Hepatic stellate cell (primary cell): ENCODE measurements around the gene KANK3.
"Not testable (repeated sequence)": the region's sequence is repeated elsewhere in the genome, so short reads cannot be mapped to it uniquely, and the experiment has no call there.

ENCODE experiments used
- DNase-seq: peaks from one replicate; pipeline ENCODE4 v3.0.0; 2011; ENCODE audit warnings: low spot score

Gene KANK3

DNA sequence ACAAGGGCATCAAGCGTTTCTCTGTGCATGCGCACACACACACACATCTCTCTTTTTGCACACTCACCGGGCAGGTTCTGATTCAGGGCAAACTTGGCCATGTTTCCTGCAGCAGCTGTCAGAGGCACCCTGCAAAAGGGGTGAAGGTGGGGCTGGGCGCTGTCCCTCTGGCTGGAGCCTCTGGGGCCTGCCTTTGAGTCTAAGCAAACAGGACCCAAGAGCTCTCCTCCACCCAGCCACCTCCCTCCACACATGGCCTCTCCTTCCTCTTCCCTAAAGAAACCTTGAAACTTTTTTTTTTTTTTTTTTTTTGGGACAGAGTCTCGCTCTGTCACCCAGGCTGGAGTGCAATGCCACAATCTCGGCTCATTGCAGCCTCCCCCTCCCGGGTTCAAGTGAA is 5.3 kb downstream of the KANK3 start:
- DNase-seq = no peak

DNA sequence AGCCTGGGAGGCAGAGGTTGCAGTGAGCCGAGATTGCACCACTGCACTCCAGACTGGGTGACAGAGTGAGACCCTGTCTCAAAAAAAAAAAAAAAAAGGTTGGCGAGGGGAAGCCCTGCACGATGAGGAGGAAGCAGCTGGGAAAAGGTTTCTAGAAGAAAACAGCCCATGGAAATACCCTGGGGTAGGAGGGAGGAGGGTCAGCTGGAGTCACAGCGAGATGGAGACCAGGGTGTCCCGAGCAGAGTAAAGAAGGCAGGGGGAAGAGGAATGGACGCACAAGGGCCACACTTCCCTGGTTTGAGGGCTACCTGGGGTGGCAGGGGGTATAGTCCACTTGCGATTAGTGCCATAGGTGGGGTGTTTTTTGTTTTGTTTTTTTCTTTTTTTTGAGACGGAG is 6.4 kb downstream of the KANK3 start:
- no peak for DNase-seq

DNA sequence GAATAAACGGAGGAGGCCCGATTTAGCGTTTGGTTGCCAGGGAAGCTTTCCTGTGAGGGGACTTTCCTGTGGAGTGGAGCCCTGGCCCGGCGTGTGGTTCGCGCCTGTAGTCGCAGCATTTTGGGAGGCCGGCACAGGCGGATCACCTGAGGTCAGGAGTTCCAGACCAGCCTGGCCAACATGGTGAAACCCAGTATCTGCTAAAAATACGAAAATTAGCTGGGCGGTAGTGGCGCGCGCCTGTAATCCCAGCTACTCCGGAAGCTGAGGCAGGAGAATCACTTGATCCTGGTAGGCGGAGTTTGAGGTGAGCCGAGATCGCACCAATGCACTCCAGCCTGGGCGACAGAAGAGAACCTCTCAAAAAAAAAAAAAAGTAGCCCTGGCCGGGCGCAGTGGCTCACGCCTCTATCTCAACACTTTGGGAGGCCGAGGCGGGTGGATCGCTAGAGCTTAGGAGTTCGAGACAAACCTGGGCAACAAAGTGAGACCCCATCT is 6.9 kb downstream of the KANK3 start:
- no peak for DNase-seq

DNA sequence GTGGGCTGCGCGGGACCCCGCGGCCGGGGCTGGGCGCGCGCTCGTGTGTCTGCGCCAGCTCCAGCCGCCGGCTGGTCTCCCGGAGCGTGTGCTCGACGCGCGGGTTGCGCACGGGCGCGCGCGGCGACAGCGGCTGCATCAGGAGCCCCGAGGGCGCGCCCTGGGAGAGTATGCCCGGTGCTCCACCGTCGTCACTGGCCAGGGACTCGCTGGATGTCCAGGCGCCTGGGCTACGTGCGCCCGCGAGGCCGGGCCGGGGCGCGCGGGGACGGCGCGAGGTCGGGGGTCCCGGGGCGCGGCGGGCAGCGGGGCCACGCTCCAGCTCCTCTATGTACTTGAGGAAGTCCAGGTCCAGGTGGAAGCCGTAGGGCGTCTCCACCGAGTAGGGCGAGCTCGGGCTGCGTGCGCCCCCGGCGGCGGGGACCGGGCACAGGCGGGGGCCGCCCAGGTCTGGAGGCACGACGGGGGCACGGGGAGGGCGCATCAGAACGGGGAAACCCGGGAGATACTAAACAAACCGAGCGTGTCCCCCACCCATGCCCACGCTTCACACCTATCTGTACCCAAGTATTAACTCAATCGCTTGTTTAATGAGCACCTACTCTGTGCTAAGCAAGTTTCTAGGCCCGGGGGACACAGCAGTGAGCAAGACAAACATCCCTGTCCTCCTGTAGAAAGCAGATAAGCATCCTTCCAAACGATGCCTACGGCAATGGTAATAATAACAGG is 7.6 kb downstream of the KANK3 start:
- no peak for DNase-seq

DNA sequence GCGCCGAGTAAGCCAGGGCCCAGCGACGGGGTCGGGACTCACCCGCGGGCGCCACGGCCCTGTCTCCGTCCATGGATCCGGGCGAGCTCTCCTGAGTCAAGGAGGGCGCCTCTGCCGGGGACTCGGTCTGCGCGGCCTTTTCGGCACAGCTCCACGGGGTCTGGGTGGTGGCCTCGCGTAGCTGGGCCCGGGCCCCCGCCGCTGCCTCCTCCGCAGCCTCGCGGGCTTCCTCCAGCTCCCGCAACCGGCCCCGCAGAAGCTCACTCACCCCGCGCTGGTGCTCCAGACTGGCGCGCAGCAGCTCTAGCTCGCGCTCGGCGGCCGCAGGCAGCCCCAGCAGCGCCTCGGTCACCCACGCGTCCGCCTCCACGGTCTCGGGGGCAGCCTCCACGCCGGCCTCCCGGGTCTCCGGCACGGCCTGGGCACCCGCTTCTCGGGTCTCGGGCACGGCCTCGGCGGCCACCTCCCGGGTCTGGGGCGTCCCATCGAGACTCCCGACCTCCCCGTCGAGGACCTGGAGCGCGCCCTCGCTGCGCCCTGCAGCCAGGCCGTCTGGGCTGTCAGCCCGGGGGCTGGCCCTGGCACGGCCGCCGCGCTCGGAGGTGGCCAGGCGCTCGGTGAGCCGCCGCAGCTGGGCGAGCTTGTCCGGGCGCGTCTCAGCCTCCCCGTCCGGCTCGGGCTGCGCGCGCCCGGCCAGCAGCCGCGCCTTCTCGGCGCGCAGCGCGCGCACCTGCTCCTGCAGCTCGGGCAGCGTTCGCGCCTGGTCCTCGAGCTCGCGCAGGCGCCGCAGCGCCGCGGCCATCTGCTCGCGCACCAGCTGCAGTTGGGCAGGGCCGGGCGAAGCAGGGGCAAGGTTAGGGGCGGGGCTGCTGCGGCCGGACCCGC is 8.4 kb downstream of the KANK3 start:
- DNase-seq = peak; percentile 62

DNA sequence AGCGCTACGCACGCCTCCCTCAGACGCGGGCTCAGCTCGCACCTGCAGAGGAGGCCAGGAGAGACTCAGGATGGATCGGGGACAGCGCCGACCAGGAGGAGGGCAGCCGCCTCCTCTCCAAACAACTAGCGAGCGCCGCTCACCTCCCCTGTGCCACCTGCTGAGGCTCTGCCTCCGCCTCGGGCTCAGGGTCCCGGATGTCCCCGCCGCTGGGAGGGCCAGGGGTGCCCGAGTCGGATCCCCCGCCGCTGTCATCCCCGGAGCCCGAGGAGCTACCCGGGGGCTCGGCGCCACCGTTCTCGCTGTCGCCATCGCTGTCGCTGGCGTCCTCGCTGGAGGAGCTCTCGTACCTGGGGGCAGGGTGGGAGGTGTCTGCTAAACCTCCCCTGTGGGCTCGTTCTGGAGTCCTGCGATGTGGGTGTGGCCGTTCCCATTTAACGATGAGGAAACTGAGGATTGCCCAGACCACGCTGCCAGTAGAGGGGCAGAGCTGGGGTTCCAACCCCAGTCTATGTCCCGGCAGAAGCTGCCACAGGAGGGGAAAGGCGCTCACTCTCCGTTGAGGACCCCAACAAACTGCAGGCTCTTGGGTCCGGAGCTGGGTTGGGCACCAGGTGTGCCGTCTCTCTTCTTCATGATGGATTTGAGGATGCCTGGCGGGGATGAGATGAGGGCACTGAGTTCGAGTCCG is 9.2 kb downstream of the KANK3 start:
- no peak for DNase-seq

DNA sequence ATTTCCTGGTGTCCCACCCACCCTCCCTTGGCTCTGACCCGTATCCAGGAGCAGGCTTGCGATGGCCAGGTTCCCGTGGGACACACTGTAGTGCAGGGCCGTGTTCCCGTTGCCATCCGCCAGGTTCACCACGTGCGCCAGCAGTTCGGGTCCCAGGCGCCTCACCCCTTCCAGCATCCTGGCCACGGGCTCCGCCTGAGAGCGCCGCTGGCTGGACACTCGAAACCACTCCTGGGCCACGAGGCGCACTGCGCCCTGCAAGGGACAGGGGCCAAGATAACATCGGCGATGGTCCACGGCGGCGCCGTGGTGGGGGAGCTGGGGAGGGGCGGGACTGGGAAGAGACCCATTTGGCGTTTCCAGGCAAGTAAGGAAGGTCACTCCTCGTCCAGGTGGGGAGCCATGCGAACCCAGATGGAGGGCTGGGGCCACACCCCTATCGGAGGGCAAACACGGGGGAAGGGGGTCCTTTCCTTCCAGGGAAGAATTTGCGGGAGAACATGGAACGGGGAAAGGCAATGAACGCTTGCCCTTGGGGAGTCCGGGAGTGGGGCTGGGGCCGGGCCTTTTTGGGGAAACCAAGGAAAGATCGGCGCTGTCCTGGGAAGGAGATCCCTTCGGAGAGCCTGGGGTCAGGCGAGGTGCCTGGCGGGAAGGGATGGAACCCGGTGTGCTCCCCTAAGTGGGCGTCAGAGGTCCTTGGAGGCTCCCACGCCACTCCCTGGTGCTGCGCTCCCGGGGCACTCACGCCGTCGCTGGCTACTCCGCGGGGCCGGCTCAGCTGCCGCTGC is 9.9 kb downstream of the KANK3 start:
- no peak for DNase-seq

DNA sequence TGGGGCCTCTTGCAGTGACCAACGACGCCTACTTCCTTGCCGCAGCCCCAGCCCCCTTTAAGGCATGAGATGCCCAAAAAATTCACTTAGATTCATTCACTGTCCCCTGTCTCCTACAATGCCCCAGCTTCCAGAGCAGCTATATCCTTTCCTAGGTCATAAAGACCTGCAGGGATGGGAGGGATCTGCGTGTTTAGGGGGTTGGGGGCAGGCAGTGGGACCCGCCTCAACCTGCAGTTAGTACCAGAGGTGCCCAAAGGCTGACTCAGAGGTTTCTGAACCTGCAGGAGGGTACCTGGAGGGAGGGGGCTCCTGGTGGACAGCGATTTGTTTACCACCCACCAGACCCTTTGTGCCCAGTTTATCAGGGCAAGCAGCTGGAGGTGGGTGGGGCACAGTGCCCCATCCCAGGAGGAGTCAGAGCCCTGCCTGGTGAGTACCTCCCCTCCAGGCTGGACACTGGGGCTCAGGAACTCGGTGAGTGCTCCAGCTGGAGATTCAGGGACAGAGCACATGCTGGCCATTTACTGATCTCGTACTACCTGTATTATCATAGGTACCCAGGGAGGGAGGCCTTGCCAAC is 11.7 kb downstream of the KANK3 start:
- DNase-seq = no peak

DNA sequence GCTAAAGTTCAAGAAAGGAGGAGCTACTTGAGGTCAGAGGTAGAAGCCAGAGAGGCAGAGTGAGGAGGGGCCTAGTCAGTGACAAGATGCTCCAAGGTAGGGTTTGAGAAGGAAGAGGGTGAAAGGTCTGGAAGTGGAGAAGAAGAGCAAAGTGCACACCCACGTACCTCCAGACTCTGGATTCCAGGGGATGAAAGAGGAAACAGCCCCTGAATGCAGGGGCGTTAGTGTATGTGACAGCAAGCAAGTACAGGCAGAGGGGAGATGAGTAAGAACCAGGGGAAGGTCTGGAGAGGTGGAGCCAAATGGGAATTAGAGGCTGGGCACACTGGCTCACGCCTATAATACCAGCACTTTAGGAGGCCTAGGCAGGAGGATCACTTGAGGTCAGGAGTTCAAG is 13.1 kb downstream of the KANK3 start:
- DNase-seq = no peak

DNA sequence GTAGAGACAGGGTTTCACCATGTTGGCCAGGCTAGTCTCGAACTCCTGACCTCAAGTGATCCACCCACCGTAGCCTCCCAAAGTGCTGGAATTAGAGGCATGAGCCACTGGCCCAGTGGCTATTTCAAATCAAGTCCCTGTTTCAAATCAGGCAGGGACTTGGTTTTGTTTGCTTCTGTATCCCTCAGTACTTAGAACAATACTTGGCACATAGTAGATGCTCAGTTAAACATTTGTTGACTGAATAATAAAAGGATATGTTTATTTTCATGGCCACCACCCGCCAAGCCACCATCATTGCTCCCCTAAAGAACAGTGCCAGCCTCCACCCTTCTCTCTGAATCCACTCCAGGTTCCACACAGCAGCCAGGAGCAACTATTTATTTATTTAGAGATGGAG is 17.6 kb downstream of the KANK3 start:
- DNase-seq = no peak

DNA sequence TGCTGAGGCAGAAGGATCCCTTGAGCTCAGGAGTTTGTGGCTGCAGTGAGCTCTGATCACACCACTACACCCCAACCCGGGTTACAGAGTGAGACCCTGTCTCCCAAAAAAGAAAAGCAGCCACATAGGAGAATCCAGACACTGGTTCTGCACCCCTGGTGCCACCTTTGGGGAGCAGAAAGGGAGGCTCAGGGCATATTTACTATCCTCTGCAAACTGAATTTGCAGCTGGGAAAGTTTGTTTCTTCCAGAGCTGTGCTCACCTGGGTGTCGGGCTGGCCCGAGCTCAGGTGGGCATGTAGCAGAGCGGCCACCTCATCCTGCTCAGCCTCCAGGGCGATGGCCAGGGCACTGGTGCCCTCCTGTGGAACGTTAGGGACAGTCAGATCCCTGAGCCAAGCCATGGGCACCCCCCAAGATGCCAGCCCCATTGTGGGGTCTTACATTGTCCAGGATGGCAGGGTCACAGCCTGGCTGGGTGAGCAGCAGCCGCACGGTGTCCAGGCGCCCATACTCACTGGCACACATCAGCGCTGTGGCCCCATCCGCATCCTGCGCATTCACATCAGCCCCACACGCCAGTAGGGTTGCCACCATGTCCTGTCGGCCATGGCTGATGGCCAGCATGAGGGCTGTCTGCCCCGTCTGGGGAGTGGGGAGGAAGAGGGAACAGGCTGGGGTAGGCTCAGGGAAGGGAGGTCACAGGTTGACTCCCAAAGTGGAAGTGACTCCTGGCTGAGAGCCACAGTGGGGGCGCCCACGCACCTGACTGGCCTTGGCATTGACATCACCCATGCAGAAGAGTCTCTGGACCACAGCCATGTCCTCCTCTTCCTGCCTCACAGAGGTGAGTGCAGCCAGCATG is 18.6 kb downstream of the KANK3 start:
- DNase-seq = no peak

DNA sequence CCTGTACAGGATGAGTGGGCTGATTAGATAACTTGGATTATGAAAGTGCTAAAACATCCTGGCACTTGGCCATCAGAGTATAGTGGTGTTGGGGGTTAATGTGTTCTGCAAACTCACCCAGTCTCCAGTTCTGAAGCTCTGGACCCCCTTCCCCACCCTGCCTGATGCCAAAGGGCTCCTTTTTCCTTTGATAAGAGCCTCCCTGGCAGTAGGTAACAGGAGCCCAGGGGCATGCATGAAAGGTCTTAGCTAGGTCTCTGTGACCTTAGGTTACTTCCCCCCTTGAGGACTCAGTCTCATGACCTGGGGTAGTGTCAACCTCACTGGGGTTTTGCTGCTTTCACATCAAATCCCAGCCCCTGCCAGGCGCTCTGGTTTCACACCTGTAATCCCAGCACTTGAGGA is 19.3 kb downstream of the KANK3 start:
- no peak for DNase-seq

DNA sequence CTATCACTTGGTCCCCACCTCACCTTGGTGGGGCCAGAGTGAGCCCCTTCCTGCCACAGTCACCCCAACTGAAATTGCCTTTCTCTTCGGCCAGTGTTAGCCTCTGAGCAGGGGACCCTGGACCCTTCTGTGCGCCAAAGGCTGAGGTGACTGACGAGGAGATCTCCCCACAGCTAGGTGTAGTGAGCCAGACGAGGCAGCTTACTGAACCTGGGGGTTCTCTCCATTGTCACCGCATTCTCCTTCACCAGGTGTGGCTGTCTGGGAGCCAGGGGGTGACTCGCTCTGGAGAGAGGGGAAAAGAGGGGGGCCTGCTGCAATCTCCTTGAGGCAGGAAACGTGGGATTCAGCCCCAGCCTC is 20.4 kb downstream of the KANK3 start:
- DNase-seq = no peak

DNA sequence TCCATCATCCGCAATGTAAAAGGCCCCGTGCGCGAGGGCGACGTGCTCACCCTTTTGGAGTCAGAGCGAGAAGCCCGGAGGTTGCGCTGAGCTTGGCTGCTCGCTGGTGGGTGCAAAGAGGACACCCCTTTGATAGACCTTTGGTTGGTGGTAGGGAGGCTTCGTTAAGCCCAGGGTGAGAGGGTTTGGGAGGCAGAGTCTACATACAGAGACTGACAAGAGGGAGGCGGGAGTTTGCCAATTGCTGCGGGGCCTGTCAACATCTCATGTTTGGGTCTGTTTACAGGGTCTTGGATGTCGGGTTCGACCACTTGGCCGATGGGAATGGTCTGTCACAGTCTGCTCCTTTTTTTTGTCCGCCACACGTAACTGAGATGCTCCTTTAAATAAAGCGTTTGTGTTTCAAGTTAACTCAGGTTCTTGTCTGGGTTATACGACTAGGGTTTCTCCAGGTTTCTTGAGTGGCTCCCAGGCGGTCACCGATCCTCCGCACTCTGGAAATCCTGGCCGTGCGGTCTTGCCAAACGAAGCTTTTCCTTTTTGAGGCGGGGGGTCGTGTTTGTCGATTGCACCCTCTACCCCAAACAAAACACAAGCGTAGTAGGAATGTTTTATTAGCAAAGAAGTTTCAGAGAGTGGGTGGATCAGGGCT is 20.9 kb downstream of the KANK3 start:
- no peak for DNase-seq

DNA sequence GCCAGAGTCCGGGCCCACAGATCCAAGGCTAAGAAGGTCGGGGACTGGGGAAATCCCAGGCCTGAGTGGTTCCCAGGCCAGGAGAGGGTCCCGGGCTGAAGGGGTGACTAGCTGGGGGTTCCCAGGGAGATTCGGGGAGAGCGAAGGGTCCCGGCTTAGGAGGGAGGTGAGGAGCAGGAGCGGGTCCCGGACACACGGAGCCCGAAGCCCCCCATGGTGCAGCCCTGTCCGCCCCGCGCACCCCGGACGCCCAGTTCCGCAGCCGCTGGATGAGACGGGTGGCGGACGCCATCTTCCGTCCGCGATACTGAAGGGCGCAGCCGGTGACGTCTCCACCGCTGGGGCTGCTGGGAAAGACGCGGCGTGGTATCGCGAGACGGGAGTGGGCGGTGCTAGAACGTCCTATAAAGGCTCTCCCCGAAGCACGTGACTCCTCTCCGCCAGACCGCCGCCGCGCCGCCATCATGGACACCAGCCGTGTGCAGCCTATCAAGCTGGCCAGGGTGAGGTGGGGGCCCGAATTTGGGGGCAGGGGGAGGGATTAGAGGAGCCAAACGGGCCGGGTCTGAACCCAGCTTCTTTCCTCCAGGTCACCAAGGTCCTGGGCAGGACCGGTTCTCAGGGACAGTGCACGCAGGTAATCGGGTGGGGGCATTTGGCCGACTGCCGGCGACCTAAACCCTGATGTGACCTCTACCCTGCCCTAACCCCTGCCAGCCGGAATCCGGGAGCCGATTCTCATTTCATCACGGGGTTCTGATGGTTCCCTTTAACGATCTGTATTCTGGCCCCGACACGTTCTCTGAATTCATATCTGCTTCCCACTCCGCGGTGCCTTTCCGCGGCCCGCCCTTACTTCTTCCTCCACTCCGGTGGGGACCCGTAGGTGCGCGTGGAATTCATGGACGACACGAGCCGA is 21.7 kb downstream of the KANK3 start, which contains the start of the genes NDUFA7 and RPS28:
Gene NDUFA7 (minus strand): TSS at position 309 of the 919 bp plus-strand sequence. CDS start 17 bp downstream, at position 292.
Gene RPS28 (plus strand): TSS at position 430 of the 919 bp plus-strand sequence. CDS start 35 bp downstream, at position 465.
- peak; percentile 96 for DNase-seq

DNA sequence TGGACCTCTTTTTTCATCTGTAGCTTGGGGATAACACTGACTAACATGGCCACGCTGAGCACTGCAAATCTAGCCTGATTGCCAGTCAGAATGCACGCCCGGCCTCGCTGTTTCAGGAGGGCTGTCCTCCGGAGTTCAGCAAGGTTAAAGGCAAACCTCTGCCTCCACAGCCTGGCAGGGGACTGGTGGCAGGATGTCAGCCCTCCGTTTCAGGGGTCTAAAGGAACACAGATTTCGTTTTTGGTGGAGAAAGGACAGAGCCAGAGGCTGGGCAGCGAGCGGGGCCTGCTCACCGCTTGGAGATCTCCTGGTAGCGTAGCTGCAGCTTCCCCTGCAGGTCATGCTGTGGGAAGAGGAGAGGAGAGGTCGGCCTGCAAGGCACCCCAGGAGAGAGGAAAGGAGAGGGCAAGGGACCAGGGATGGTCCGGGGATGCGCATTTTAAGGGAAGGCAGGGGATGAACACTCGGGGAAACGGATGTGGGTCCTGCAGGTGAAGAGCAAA is 22.4 kb downstream of the KANK3 start:
- no peak for DNase-seq

DNA sequence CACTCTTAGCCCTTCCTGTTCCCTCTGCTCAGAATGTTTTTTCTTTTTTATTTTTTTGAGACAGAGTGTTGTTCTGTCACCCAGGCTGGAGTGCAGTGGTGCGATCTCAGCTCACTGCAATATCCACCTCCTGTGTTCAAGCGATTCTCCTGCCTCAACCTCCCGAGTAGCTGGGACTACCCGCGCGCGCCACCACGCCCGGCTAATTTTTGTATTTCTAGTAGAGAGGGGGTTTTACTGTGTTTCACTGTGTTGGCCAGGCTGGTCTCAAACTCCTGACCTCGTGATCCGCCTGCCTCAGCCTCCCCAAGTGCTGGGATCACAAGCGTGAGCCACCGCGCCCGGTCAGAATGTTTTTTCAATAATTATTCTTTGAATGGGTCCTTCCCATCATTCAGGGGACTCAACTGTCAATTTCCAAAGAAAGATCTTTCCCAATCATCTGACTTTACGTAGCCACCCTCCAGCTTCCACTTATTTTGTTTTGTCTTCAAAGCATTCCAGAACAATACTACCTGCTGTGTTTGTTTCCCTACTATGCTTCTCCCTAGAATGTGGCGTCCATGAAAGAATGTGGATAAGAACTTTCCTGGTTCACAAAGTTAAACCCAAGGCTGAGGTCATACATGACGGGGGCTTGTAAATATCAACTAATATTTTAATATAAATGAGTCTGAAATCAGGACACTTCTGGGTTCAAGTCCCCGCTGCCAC is 23.1 kb downstream of the KANK3 start:
- DNase-seq = no peak

DNA sequence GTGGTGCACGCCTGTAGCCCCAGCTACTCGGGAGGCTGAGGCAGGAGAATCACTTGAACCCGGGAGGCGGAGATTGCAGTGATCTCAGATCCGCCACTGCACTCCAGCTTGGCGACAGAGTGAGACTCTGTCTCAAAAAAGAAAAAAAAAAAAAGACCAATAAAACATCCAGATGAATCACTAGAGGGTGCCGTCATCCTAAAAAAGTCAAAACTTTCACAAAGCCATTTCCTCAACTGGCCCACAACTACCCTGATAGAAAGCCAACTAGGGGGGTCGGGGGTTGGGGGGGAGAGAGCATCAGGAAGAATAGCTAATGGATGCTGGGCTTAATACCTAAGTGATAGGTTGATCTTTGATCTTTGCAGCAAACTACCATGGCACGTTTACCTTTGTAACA is 24.2 kb downstream of the KANK3 start:
- not testable (repeated sequence) for DNase-seq
